GM21367 (cell line): ENCODE data around the gene MRPS6.

Experiments used
- ATAC-seq: cut with Tn5 transposase; IDR thresholded peaks from one replicate; pipeline ENCODE4 v1.9.1; 2021; ENCODE audit not compliant: unreplicated experiment

Gene MRPS6

GRCh38 chr21:34073032-34073748 is at the start of gene MRPS6, which contains the start of gene SLC5A3:
MRPS6 (plus strand) TSS chr21:34073578; CDS start chr21:34073701, 123 bp downstream.
SLC5A3 (plus strand) TSS chr21:34073578; CDS start chr21:34095199, 21,621 bp downstream.
- ATAC-seq, result peak; percentile 73

- no peak for ATAC-seq
Observed at GRCh38 chr21:34023691-34024373, 49.5 kb upstream of the MRPS6 start.

GRCh38 chr21:34024374-34024693 is 49.0 kb upstream of the MRPS6 start:
- no peak for ATAC-seq

GRCh38 chr21:34027721-34028461 is 45.5 kb upstream of the MRPS6 start:
- ATAC-seq, result no peak

- ATAC-seq, result peak; percentile 81
Observed at GRCh38 chr21:34029743-34030528, 43.4 kb upstream of the MRPS6 start.

- no peak for ATAC-seq
Observed at GRCh38 chr21:34031835-34032370, 41.5 kb upstream of the MRPS6 start.

GRCh38 chr21:34034369-34035014 is 38.9 kb upstream of the MRPS6 start:
- ATAC-seq, result no peak

- ATAC-seq, result no peak
Observed at GRCh38 chr21:34035619-34036354, 37.6 kb upstream of the MRPS6 start.

GRCh38 chr21:34037009-34037795 is 36.2 kb upstream of the MRPS6 start:
- no peak for ATAC-seq

- no peak for ATAC-seq
Observed at GRCh38 chr21:34039678-34040382, 33.5 kb upstream of the MRPS6 start.

- ATAC-seq, result no peak
Observed at GRCh38 chr21:34042735-34043134, 30.6 kb upstream of the MRPS6 start.

GRCh38 chr21:34043333-34043732 is 30.0 kb upstream of the MRPS6 start:
- ATAC-seq, result no peak

GRCh38 chr21:34046917-34047316 is 26.5 kb upstream of the MRPS6 start:
- no peak for ATAC-seq

GRCh38 chr21:34047835-34048234 is 25.5 kb upstream of the MRPS6 start:
- ATAC-seq, result no peak

GRCh38 chr21:34052171-34052570 is 21.2 kb upstream of the MRPS6 start:
- no peak for ATAC-seq

GRCh38 chr21:34054259-34054658 is 19.1 kb upstream of the MRPS6 start:
- ATAC-seq, result no peak

- ATAC-seq, result no peak
Observed at GRCh38 chr21:34055615-34056014, 17.8 kb upstream of the MRPS6 start.

GRCh38 chr21:34061983-34062382 is 11.4 kb upstream of the MRPS6 start:
- ATAC-seq, result no peak
